Hepatocyte (in vitro differentiated cells): Measurements from ENCODE around the gene TBKBP1.

ENCODE experiments used
- CTCF ChIP-seq: fragments of 200-600 bp; sonication (generic); IDR thresholded peaks from 2 replicates; pipeline ENCODE4 v1.5.1; 2016; ENCODE audit warnings: antibody characterized with exemption, mild to moderate bottlenecking; ENCODE audit not compliant: poor library complexity
- EZH2 ChIP-seq: fragments of 200-600 bp; sonication (generic); IDR thresholded peaks from 2 replicates; pipeline ENCODE4 v1.6.1; 2016; ENCODE audit warnings: antibody characterized with exemption, mild to moderate bottlenecking, borderline replicate concordance

DNA sequence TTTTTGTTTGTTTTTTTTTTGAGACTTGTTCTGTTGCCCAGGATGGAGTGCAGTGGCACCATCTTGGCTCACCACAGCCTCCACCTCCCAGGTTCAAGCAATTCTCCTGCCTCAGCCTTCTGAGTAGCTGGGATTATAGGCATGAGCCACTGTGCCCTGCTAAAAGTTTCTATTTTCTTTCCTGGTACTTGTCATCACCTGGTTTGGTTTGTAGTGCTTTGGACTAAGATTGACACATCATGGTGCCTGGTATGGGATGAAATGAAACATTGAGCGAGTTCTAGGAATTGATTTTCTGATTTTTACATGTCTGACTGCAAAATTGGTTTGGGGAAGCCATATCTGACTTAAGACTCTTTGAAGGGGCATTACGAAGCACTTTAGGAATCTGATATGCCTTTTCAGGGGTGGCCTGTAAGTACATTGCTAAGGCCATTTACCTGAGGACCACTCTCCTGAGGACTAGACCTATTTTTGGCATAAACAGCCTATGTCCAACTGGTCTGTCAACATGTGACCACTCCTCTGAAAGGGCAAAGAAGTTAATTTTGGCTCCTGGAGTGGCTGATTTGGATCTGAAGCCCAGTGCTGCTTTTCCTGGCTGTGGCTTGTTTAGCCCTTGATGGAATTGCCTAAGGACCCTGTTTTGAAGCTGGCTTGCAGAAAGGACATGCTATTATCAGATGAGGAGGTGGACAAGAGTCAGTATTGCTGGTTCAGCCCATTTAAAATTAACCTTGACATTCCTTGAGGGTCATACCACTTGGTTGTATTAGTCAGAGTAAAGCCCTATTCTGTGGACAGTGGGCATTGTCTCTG lies 18.4 kb upstream of the TBKBP1 start:
- TF ChIP-seq CTCF (no peak), EZH2 (no peak)
